ENCODE results near the gene NDEL1.
A peak's percentile ranks its signal among the peaks of the same experiment; 100 is the strongest.

The NDEL1 gene

DNA sequence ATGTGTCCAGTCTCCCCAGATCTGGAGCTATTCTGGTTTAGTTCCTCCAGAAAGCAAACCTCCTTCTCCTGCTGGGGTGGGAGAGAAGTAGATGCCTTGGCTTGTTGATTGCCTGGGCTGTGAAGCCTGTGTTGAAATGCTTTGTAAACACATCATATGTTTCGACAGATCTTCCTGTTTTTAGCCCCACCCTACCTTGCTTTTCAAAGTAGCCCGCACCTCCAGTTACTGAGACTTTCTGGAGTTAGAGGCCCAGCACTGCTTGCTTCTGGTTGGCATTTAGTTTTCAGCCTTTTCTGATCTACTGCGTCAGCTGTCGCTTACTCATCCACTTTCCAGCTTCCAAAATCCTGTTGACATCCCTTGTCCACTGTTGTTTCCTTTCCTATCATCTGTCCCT is 17.9 kb upstream of the NDEL1 start:
- DNase-seq (ENCODE audit: low spot score), result no peak

DNA sequence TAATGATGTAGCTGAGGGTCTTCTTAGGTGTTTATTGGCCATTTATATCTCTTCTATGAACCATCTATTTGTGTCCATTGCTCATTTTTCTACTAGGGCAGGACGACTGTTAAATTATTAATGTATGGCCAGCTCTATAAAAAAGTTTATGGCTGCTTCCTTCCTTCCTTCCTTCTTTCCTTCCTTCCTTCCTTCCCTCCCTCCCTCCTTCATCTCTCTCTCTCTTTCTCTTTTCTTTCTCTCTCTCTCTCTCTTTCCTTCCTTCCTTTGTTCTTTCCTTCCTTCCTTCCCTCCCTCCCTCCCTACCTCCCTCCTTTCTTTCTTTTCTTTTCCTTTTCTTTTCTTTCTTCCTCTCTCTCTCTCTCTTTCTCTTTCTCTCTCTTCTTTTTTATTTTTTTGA is 17.2 kb upstream of the NDEL1 start:
- DNase-seq (ENCODE audit: low spot score), result no peak

DNA sequence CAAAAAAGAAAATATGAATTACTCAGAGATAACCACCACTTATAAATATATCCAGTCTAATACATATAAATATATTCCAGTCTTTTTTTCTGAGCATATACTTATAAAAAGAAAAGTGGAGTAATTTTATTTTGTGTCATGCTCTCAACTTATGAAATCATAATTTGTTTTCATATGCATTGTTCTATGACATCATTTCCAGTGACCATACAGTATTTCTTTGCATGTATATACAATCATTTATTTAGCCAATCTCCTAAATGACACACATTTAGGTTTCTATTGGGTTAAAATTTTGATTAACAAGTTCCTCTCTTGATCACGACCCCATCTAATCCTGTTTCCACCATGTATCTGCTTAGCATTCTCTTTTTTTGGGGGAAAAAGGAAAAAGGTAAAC is 16.4 kb upstream of the NDEL1 start:
- DNase-seq (ENCODE audit: low spot score), result no peak

DNA sequence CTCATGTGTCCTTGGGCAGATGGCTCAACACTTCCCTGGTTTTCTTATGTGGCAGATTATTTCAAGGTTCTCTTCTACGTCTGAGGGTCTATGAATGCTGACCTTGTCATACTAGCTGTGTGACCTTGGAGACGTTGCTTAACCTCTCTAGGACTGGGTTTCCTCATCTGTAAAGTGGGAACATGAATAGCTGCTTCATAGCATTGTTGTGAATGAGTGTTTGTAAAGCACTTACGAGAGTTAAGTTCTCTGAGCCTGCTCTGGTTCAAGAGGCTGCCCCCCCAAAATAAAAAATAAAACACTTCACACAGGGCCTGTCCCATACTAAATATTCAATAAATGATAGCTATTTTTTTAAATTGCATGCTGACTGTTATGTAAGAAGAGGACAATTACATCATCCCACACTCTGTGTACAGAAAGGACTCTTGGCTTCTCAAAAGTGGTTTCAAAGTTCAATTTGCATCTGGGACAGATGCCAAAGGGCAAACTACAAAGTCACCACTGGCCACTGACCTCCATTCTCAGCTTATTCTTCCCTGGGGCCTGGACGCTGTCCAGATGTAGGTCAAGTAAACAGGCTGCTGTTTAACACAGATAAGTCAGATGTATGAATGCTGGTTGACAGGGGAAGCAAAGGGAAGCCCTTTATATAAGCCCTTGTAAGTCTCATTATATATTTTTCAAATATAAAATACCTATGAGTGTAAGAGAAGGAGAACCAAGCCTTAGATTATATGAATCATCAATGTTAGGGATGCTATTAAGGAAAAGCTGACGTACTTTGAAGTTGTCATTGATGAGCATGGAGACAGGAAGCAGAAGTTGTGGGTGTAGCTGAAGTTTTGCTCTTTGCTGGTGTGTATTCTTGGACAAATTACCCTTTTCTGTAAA is 15.4 kb upstream of the NDEL1 start:
- DNase-seq (ENCODE audit: low spot score), result peak; percentile 39

DNA sequence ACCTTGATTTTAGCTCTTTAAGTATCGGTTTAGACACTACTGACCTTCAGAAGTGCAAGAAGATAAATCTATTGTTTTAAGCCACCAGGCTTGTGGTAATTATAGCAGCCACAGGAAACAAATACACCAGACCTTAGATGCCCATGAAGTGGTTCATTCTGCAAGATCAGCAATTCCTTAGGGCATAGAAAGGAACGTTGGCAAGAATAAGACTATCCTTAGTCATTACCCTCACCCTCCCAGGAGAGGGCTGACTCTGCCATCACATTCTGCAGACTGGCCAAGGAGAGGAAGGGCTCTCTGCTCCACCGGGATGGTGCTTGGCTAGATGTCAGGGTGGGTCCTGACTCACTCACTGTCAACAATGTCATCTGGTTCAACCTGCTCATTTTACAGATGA is 14.1 kb upstream of the NDEL1 start:
- no peak for DNase-seq (ENCODE audit: low spot score)

DNA sequence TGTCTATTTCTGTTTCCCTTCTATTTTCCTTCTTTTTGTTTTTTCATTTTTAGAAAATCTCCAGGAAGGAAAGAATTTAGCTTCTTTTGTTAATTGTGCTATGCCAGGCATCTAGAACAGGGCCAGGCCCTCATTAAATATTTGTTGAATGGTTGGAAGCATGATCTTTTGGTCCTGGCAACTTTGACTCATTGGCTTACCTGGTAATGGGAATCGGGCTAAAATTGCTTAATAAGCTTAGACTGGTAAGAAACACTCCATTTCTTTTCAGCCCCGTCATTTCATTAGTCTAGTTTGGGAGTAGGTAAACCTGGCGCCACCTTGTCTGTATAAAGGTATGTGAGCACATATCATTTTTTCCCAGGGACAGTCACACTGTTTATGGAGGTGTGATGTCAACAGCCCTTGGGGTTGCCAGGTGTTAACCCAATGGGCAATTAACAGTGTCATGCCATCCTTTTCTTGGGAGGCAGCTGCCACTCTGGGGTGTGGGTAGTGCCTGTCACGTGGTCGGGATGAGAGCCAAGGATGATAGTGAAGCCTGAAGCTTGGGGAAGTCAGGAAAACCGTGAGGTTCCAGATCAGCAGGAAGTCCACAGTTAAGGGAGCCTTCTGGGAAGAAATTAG is 9.5 kb upstream of the NDEL1 start:
- no peak for DNase-seq (ENCODE audit: low spot score)

DNA sequence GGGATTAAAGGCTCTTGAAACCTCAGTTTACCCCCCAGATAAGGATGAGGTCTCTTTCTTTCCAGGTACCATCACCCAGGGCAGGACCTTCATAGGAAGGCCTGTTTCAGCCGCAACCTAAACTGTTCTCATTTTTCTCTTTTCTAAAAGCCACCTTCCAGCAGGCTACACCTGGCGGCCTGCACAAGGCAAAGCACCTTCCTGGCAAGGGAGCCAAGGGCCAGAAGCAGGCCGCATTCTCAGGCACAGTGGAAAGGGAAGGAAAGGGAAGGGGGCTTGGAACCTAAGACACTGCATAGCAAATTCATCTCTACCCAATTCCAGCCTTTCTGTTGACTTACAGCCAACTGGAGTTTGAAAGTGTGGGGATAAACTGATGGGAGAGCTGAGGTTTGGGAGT is 8.9 kb upstream of the NDEL1 start:
- DNase-seq (ENCODE audit: low spot score), result no peak

DNA sequence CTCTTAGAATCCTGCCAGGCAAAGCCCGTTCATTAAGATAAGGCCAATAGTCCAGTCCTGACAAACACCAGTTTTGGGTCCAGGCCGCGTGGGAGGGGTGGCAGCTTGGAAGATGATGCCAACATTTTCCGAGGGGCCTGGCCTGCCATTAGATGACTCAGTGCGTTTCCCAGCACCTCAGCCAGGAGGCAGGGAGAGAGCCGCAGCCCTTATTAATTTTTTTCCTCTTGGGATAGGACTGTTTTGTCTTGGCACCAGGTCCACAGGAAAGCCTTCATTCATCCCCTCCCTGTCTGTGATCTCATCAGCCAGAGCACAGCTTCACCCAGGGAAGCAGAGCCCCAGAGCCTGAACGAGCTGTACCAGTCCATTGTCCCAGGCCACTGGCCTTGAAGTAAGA is 4.7 kb upstream of the NDEL1 start:
- no peak for DNase-seq (ENCODE audit: low spot score)

DNA sequence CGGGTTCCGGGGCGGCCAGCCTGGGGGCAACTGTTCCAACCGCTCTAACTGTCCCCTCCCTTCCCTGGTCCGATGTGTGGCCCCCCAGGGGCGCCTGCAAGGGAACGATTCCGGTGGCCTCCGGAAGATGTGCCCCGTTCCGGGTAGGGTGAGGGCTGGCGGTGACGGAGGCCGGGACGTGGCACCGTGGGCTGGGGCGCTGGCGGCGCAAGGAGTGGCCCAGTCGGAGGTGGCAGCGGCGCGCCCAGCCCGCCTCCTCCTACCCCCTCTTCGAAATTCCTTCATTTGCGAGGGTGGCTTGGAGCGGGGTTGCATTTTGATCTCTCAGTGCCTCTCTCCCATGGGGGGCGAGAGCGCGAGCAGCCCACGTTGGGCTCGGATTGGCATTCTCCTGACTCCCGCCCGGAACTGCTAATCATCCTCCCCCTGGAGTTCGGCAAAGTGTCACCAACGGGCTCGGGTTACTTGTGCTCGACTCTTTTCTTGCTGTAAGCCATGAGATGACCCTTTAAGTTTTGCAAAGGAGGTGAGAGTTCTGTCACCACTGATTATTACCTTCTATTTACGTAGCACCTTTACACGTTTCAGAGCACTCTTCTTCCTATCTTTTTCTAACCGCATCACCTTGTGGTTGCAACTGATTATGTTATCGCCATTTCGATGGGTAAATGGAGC is 622 bp downstream of the NDEL1 start:
- no peak for DNase-seq (ENCODE audit: low spot score)

DNA sequence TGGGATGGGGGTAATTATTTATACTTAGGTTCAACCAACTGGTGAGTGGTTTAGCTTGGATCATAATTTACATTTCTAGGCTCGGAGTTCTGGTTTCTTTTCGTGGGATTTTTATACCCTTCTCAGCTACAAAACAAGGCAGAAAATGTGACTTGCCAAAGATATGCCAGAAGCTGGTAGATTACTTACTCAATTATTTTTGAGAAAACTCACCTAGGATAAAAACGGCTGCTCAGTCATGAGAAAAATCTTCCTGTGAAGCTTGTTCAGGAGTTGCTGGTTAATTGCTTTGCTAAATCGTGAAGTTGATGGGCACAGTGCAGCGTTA is 1.1 kb downstream of the NDEL1 start:
- no peak for DNase-seq (ENCODE audit: low spot score)

DNA sequence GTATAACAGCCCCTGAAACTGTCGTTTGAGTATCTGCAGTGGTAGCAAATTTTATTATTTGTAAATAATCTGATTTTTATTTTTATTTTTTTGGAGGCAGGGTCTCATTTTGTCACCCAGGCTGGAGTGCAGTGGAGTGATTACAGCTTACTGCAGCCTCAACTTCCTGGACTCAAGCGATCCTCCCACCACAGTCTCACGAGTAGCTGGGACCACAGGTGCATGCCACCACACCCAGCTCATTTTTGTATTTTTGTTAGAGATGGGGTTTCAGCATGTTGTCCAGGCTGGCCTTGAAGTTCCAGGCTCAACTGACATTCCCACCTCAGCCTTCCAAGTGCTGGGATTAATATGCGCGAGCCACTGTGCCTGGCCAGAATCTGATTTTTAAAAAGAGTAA is 2.8 kb downstream of the NDEL1 start:
- no peak for DNase-seq (ENCODE audit: low spot score)

DNA sequence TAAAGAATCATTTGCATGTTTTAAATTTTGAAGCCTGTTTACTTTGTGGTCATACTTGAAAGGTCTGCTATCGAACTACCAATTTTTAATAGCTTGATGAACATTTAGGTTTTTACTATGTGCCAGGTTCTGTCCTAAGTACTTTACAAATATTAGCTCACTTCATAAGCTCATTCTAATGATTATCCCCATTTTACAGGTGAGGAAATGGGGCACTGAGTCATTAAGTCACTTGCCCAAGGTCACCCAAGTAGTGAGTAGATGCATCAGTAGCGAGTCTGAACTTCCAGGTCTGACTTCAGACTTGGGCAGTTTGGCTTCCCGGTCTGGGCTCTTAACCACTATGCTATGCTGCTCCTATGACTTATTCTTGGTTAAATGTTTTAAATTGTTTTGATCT is 4.0 kb downstream of the NDEL1 start:
- DNase-seq (ENCODE audit: low spot score), result no peak

DNA sequence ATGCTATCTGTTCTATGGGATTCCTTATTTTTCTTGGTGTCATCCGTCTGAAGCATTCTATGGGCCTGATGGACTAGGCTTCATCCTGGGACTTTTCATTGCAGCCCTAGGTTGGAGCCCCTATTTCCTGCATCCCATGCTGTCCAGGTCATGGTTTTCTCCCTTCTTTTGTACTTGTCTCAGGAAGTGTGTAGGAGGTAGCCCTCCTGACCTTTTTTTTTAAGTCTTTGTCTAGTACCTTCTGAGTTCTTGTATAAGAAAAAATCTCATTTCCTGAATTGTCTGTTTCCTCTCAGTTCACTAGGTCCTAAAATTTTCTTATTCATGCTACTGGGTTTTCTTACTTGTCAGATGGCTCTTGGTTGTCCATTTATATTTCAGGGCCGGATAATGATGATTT is 6.0 kb downstream of the NDEL1 start:
- no peak for DNase-seq (ENCODE audit: low spot score)

DNA sequence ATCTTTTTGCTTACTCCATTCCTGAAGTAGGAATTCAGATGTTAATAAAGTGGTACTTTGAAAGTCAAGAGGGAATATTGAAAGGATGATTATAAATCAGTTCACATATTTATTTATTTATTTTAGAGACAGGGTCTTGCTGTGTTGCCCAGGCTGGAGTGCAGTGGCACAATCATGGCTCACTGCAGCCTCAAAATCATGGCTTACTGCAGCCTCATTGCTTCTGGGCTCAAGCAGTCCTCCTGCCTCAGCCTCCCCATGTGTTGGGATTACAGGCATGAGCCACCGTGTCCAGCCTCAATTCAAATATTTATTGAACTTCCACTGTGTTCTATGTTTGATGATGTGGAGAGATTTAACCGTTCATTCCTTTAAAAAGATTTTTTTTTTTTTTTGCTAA is 6.6 kb downstream of the NDEL1 start:
- DNase-seq (ENCODE audit: low spot score), result no peak

DNA sequence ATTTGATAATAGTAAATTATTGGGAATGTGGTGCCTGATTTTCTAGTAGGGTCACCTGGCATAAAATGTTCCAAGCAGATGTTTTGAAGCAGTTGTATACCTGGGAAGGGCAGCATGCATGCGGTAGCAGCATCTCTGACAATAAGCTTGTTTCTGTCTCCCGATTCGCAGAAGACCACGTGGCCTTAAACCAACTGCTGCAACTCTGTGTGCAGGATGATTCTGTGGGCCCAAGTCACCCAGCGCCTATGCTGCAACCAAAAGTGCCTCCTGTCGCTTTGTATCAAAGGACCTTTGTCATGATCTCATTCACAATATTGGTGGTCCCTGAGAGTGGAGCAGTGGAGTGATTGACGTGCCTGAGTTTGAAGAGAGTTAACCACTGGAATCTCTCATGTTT is 8.1 kb downstream of the NDEL1 start:
- no peak for DNase-seq (ENCODE audit: low spot score)

DNA sequence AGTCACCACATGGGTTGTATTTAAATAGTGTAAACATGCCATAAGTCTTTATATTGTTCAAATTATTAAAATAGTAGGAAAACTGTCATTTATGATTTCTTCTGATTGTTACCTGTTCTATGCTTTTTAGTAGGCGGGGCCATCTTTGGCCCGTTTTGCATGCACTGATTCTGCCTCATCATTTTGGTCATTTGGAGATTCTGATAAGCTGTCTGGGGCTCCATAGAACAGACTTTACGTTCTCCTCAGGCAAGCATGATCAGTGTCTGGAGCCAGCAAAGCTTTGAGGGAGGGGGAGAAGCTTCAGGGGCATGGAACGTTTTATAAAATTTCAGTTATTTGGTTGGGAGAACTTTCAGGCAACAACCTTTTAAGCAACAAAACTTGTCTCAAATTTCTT is 8.8 kb downstream of the NDEL1 start:
- no peak for DNase-seq (ENCODE audit: low spot score)

DNA sequence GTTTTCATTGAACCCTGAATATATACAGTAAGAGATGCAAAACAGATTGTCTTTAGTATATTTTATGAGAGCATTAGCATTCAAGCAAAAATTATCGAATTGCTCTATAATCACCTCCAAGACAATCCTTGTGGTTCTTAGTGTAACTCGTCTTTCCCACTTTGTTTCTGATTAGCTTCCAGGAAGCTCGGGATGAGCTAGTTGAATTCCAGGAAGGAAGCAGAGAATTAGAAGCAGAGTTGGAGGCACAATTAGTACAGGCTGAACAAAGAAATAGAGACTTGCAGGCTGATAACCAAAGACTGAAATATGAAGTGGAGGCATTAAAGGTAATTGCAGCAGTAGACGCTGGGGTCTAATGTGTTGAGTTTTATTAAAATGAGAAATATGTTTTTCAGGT is 9.9 kb downstream of the NDEL1 start:
- DNase-seq (ENCODE audit: low spot score), result no peak

DNA sequence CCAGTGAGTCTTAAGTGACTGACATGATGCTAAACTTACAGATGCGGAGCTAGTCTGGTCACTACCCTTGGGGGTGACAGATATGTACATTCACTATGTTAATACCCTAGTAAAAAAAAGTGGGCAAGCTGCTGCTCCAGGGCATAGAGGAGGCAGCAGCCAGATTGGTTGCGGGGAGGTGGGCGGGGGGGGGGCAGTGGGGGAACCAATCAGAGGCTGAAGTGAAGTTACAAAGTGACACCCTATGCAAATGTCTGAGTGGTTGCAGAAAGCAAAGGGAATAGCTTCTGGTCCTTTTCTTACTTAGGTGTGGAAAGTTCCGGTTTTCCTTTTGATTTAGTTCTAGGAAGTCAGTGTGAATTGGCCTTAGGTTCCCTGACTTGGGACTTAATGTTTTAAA is 12.1 kb downstream of the NDEL1 start:
- DNase-seq (ENCODE audit: low spot score), result no peak

DNA sequence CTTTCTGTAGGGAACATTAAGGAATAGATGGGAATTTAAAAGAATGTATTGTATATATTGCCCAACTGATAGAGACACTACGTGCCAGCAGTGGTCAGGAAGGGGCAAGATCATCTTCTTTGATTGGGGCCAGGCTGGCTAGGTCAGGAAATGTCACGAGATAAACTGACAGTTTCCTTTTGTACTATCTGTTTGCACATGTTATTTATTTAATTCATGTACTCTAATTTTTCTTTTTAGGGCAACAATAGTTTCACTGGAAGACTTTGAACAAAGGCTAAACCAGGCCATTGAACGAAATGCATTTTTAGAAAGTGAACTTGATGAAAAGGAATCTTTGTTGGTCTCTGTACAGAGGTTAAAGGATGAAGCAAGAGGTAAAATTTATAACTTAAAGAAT is 12.6 kb downstream of the NDEL1 start:
- DNase-seq (ENCODE audit: low spot score), result no peak

DNA sequence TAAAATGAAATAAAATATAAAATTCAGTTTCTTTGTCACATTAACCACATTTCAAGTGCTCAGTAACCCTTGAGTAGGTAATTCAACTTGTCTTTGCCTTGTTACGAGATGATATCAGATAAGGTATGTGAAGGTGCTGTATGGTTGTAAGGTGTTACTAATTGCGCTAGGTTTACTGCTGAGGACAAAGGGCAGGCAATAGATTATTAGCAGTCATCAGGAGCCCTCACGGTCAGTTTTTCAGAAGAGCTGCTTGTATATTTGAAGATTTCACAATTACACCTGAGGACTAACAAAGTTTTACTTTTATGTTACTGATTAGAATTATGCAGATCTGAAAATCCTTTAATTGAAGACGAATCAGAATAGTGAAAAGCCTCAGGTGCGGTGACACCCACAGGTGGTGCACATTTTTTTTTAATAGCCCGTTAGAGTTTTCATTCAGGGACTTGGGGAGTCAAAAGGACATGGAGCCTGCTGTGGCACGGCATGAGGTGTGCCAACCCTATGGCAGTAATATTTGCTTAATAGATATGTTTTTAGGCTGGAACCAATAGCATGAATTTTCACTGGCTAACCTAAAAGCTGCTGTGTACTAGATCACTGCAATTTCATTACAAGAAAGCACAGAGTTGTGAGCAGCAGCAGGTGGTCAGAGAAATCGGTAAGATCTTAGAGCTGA is 16.4 kb downstream of the NDEL1 start:
- DNase-seq (ENCODE audit: low spot score), result no peak

DNA sequence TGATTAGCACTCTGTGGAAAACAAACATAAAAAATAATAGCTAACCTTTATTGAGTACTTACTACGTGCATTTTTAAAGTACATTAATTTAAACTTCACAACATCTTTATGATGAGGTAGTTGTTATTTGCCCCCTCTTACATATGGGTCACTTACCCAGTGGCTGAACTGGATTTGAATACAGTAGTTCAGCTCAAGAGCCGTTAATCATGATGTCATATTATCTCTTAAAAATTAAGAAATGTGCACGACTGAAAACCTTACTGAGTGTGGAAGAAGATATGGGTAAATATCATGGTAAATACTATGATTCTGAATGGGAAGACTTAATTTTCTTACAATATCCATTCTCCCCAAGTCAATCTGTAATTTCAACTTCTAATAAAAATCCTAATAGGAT is 17.6 kb downstream of the NDEL1 start:
- DNase-seq (ENCODE audit: low spot score), result no peak

DNA sequence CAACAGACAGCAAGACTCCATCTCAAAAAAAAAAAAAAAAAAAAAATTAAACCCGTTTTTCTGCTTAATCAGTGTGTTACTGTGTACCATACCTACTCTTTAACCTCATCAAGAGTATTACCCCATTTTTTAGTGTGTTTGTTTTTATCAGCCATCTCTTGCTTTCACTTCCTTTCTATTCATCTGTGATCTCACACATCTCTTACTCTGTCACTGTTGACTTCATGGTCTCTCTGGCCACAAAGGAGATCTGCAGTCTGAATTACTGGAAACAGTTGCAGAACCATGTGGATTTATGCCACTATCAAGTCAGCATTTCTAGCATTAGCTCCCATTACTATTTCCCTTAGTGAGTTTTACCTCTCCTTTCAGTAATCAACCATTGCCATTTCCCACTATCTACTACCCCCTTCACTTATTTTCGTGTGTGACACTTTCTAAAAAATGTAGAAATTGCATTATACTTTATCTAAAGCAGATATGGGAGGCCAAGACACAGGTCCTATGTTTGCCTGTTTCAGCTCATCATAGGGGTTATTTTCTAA is 20.1 kb downstream of the NDEL1 start:
- DNase-seq (ENCODE audit: low spot score), result no peak

DNA sequence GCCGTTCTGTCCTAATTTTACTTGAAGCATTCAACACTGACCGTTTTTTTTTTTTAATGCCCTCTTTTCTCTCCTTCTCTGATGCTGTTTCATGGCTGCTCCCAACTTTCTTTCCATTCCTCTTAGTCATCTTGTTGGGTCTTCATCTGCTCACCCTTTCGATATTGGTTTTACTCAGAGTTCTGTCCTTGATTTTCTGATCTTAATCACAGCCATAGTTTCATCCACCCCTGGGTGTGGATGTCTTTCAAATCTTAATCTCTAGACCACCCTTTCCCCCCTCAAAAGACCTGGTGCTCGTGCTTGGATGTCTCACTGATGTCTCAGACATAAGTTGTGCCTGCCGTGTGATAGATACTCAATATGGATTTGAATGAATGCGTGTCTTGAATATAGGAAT is 22.4 kb downstream of the NDEL1 start:
- DNase-seq (ENCODE audit: low spot score), result no peak
